Amniotic stem cell (primary cell): ENCODE measurements around the gene PRR16.
A peak's percentile ranks its signal among the peaks of the same experiment; 100 is the strongest.

Experiments used
- DNase-seq: peaks from one replicate; lab custom pipeline; 2025; lab: John Stamatoyannopoulos, UW

PRR16 gene

GRCh38 chr5:120576588-120576987, 112.5 kb downstream of the PRR16 start:
- no peak for DNase-seq

GRCh38 chr5:120582635-120583034, 118.5 kb downstream of the PRR16 start:
- no peak for DNase-seq

GRCh38 chr5:120586646-120587045, 122.5 kb downstream of the PRR16 start:
- no peak for DNase-seq

- no peak for DNase-seq
Measured at GRCh38 chr5:120591911-120592310, 127.8 kb downstream of the PRR16 start.

- no peak for DNase-seq
Measured at GRCh38 chr5:120599576-120599975, 135.5 kb downstream of the PRR16 start.

- DNase-seq: no peak
Measured at GRCh38 chr5:120600639-120601038, 136.5 kb downstream of the PRR16 start.

GRCh38 chr5:120602033-120602432, 137.9 kb downstream of the PRR16 start:
- DNase-seq: no peak

- DNase-seq: peak; percentile 75
Measured at GRCh38 chr5:120604884-120605283, 140.8 kb downstream of the PRR16 start.

GRCh38 chr5:120605325-120606079, 141.4 kb downstream of the PRR16 start:
- DNase-seq: no peak

- no peak for DNase-seq
Measured at GRCh38 chr5:120609570-120609969, 145.5 kb downstream of the PRR16 start.

GRCh38 chr5:120610145-120610544, 146.0 kb downstream of the PRR16 start:
- no peak for DNase-seq

GRCh38 chr5:120613729-120614128, 149.6 kb downstream of the PRR16 start:
- DNase-seq: no peak

- DNase-seq: peak; percentile 23
Measured at GRCh38 chr5:120614531-120615180, 150.6 kb downstream of the PRR16 start.

- peak; percentile 58 for DNase-seq
Measured at GRCh38 chr5:120615967-120616645, 152.0 kb downstream of the PRR16 start.

- DNase-seq: no peak
Measured at GRCh38 chr5:120621339-120621738, 157.2 kb downstream of the PRR16 start.

GRCh38 chr5:120624021-120624563, 160.0 kb downstream of the PRR16 start:
- DNase-seq: no peak

GRCh38 chr5:120628156-120628555, 164.1 kb downstream of the PRR16 start:
- no peak for DNase-seq

GRCh38 chr5:120630550-120630949, 166.4 kb downstream of the PRR16 start:
- no peak for DNase-seq

GRCh38 chr5:120631611-120632010, 167.5 kb downstream of the PRR16 start:
- no peak for DNase-seq

GRCh38 chr5:120632430-120632829, 168.3 kb downstream of the PRR16 start:
- DNase-seq: no peak

- no peak for DNase-seq
Measured at GRCh38 chr5:120638449-120638848, 174.3 kb downstream of the PRR16 start.

GRCh38 chr5:120640778-120641177, 176.7 kb downstream of the PRR16 start:
- no peak for DNase-seq

GRCh38 chr5:120644516-120644915, 180.4 kb downstream of the PRR16 start:
- DNase-seq: no peak
